ENCODE results near the gene SCFD1.
"Not testable (repeated sequence)": the region's sequence is repeated elsewhere in the genome, so short reads cannot be mapped to it uniquely, and the experiment has no call there.

The SCFD1 gene

DNA sequence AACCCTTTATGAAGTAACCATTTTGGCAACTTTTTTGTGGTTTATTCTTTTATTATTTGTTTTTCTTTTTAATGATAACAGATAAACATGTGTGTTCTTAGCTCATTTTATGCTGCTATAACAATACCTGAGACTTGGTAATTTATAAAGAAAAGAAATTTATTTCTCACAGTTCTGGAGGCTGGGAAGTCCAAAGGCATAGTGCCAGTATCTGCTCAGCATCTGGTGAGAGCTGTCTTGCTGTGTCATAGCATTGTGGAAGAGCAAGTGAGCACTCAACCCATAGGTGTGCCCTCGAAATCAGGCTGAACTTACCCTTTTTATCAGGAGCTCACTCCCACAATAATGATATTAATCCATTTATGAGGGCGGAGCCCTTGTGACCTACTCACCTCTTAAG is 8.0 kb upstream of the SCFD1 start:
- DNase-seq = no peak

DNA sequence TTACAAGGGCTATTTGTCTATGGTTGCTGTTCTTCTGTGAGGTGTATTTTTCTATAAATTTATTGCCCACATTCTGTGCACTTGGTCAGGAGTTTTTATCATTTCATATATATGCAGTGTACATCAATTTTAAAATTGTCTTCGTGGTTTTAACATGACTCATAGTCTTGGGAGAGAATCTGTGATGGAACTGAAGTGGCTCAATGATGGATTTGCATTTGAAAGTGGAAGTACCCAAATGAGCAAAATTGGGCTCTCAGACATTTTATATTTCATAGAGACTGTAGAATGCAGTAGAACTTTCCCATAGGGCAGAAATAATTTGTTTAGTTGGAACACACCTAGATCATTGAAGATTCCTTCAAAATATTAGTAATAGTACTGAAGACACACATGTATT is 1.9 kb upstream of the SCFD1 start:
- no peak for DNase-seq

GRCh38 chr14:30621354-30621939 is 672 bp upstream of the SCFD1 start:
- DNase-seq = no peak

- no peak for DNase-seq
Measured at GRCh38 chr14:30623412-30624131, 1.5 kb downstream of the SCFD1 start.

- DNase-seq = no peak
Measured at GRCh38 chr14:30624132-30624423, 2.0 kb downstream of the SCFD1 start.

DNA sequence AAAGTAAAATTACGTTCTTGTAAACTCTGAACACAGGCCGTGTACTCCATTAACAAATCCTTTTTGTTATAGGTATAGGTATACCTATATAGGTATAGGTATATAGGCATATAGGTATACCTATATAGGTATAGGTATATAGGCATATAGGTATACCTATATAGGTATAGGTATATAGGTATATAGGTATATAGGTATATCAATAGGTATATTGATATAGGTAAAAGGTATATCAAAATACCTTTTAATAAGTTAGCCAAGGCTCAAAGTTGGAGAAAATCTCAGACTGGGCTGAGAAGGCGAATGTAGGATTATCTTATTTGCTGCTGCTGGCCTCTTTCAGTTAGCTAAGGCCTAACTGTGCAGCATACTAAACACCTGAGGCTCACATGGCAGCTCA is 3.4 kb downstream of the SCFD1 start:
- no peak for DNase-seq

DNA sequence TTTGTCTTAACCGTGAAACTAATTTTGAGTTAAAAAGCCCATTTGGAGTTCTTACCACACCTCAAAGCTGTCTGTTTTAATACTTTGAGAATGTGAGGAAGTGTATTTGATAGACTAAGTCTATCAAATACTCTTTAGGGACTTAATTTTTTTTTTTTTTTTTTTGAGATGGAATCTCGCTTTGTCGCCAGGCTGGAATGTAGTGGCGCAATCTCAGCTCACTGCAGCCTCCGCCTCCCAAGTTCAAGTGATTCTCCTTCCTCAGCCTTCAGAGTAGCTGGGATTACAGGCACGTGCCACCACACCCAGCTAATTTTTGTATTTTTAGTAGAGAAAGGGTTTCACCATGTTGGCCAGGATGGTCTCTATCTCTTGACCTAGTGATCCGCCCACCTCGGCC is 7.3 kb downstream of the SCFD1 start:
- not testable (repeated sequence) for DNase-seq

DNA sequence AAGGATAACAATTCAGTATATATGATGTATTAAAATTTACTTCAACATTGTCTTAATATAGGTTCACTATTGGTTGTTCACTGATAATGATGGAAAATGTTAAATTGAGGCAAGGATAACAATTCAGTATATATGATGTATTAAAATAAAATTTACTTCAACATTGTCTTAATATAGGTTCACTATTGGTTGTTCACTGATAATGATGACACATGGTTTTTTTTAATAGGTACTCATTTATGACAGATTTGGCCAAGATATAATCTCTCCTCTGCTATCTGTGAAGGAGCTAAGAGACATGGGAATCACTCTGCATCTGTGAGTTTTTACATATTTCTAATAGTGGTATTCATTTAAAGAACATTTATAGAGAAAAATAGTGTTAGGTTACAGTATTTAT is 8.1 kb downstream of the SCFD1 start:
- no peak for DNase-seq

DNA sequence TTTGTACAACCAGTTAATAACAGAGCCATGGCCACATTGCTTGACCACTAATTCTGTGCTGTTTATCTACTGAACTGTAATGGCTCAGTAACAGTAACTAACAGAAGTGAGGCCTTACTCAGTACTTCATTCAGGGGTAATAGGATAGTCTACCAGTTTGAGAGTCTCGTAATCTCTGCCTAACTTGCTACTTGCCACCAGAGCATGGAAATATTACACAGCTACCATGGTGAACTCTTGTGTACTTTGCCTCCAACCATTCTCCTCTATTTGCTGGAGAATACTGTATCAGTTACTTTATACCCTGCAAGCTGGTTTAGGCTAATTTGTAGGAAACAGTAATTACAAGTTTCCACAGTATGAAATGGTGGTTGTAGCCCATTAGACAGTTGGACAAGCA is 10.6 kb downstream of the SCFD1 start:
- no peak for DNase-seq

GRCh38 chr14:30638926-30639325 is 16.8 kb downstream of the SCFD1 start:
- no peak for DNase-seq

DNA sequence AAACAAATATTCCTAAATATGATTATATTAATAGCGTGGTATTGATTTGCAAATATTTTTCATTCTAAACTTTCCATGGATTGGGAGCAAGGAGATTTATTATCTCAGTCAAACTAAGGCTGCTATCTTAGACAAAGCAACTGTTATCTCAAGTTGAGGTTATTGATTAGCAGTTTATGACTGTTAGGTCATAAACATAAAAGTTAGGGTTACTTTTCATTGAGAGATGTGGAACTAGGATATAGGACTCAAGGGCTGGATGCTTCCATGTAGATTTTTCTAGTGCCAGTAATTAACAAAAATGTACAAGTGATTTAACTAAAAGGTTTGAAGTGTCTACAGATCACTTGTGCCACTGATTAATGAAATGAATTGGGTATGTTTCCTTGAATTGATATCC is 19.1 kb downstream of the SCFD1 start:
- no peak for DNase-seq

- not testable (repeated sequence) for DNase-seq
Measured at GRCh38 chr14:30644462-30644861, 22.3 kb downstream of the SCFD1 start.

DNA sequence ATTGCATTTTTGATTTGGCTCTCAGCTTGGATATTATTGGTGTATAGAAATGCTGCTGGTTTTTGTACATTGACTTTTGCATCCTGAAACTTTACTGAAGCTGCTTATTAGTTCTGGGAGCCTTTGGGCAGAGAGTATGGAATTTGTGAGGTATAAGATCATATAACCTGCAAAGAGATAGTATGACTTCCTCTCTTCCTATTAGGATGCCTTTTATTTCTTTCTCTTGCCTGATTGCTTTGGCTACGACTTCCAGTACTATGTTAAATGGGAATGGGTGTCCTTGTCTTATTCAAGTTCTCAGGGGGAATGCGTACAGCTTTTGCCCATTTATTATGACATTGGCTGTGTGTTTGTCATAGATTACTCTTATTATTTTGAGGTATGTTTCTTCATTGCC is 23.5 kb downstream of the SCFD1 start:
- no peak for DNase-seq

- no peak for DNase-seq
Measured at GRCh38 chr14:30648471-30648870, 26.4 kb downstream of the SCFD1 start.

DNA sequence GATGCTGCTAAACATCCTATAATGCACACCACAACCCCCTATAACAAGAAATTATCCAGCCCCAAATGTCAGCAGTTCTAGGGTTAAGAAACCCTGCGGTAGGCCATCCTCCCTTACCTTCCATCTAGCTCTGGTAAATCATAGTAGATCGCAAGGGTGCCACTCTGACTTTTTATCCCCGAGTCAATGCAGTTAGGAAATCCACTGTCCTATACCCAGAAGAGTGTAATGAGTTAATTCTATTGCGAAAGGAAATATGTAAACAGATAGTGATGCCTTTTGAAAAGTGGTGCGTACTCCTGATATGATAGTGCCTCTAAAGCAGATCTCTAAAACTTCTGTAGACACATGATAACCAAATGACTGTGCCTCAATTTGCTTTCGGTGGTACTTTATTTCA is 29.8 kb downstream of the SCFD1 start:
- no peak for DNase-seq

DNA sequence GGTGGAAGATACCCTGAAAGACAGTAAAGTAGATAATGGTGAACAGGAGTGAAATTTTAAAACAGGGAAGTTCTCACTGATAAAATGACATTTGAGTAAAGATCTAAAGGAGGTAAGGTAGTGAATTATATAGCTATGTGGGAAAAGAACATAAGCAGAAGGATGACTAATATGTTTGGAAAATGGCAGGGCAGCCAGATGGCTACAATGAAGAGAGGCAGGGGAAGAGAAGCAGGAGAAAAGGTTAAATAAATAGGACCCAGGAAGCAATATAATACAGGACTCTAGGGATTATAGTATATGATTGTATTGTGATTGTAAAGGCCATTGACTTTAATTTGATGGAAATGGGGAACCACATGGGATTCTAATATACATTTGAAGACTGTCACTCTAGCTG is 33.0 kb downstream of the SCFD1 start:
- DNase-seq = no peak

DNA sequence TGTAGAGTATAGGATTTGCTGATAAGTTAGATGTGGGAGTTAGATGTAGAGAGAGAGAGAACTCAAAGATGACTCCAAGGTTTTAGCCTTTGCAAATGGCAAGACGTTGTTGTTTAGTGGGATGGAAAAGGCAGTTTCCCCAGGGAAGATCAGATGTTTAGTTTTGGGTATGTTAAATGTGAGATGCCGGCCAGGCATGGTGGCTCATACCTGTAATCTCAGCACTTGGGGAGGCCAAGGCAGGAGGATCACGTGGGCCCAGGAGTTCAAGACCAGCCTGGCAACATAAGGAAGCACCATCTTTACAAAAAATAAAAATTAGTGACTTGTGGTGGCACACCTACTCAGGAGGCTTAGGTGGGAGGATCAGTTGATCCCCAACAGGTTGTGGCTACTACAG is 33.5 kb downstream of the SCFD1 start:
- no peak for DNase-seq

- DNase-seq = peak; percentile 16
Measured at GRCh38 chr14:30656190-30656632, 34.1 kb downstream of the SCFD1 start.

DNA sequence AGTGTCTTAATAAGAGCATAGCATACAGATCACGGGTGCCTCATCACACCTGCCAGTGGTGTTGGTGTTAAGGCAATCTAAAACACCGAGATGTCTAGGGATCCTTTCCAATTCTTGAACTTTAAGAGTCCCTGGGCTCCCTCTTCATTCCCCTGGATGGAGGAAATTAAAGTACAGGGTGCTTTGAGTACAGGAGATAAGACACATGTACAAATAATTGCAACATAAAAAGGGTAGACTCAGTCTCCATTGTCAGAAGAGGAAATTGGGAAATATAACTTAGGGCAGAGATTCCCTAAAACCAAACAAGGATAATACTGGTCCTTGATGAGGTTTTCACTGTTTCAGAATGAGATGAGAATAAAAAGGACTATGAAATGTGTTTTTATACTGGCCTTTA is 34.9 kb downstream of the SCFD1 start:
- no peak for DNase-seq

DNA sequence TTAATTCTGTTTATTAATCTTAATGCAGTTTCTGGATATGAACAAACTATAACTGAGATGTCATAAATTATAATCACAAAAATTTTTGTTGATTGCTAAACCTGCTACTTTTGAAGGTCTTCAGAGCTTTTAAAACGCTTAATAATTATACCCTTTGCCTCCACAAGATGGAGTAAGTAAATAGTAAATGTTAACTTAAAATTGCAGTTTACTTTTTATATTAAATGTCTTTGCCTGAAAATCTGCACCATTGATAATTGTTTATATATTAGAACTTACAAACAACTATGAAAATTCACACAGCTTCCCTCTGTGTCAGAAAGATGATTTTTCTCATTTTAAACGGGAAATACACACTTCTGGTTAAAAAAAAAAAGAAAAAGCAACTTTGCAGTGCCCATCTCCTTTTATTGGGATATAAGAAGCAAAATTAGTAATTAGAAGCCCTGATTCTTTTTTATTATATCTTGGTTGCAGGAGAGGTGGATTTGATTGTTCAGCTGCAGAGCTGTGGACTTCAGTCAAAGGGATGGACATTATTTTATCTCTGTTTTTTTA is 35.6 kb downstream of the SCFD1 start:
- DNase-seq = no peak

- DNase-seq = no peak
Measured at GRCh38 chr14:30658645-30659044, 36.5 kb downstream of the SCFD1 start.

DNA sequence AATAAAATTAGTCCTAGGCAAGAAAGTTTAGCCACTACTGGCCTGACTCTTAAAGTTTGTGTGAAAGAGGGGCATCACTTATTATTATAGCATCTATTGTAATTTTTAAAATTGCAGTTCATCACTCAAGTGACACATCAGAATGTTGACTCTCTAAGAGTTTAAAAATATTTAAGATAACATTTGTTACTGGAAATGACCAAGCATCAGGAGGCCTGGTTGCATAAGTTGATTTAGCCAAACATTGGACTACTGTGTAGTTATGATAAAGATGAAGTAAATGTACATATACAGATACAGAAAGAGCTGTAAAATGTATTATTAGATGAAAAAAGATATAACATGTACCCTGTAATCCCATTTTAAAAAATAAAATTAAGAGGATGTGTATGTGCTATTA is 47.5 kb downstream of the SCFD1 start:
- DNase-seq = no peak

GRCh38 chr14:30673071-30673470 is 51.0 kb downstream of the SCFD1 start:
- DNase-seq = no peak

DNA sequence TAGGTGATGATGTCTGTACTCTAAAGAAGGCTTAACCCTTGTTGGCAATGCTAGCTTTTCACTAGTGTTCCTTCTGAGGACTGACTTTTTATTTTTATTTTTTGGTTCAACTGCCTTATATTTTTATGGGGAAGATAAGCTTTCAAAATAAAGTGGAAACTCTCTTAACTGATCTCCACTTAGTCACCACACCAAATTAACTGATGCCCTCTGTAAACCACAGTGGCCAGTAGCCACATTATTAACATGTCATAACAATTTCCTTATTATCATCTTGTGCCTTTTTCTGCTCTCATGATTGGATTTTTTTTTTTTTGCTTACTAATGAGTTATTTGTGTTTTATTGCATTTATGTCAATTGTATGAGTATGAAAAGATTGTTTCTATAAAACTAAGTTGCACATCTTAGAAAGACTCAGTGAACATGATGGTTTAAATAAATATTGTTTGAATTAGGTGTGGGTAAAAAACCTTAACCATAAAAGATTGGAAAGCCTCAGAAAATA is 56.9 kb downstream of the SCFD1 start:
- no peak for DNase-seq

- no peak for DNase-seq
Measured at GRCh38 chr14:30680036-30680435, 57.9 kb downstream of the SCFD1 start.
